Stimulated activated naive B cell treated with anti-CD40 and anti-IgM and Interleukin-4, amounts not matched to agents 10 μg/mL and 1 μg/mL and 100 μg/mL, for 72 hours (primary cell): Measurements from ENCODE around the gene C1QTNF7.

Experiments
- ATAC-seq, 2 donors: fragments of 150-1000 bp; cut with Tn5 transposase; replicated peaks; 2 replicates each; pipeline ENCODE4 v1.10.0; 2021; ENCODE audit warnings: moderate library complexity in 1 of 2
- DNase-seq: peaks from one replicate; pipeline ENCODE4 v3.0.0; 2021
- H3K27ac Mint-ChIP-seq: one replicate; pipeline ENCODE4 v1.8.0; 2022; ENCODE audit warnings: mild to moderate bottlenecking, mixed read lengths
- H3K27me3 Mint-ChIP-seq, 2 donors: one replicate each; pipeline ENCODE4 v1.8.0; 2022; ENCODE audit warnings: mixed read lengths in 2 of 2
- H3K36me3 Mint-ChIP-seq, 2 donors: one replicate each; pipeline ENCODE4 v1.8.0; 2022; ENCODE audit warnings: mixed read lengths in 2 of 2, mild to moderate bottlenecking in 1 of 2
- H3K4me1 Mint-ChIP-seq, 2 donors: one replicate each; pipeline ENCODE4 v1.8.0; 2022; ENCODE audit warnings: mixed read lengths in 2 of 2, mild to moderate bottlenecking in 1 of 2
- H3K4me3 Mint-ChIP-seq, 2 donors: one replicate each; pipeline ENCODE4 v1.8.0; 2022; ENCODE audit warnings: mild to moderate bottlenecking in 2 of 2, mixed read lengths in 2 of 2, moderate library complexity in 1 of 2
- H3K9me3 Mint-ChIP-seq, 2 donors: one replicate each; pipeline ENCODE4 v1.8.0; 2022; ENCODE audit warnings: mixed read lengths in 2 of 2, mild to moderate bottlenecking in 1 of 2

Gene C1QTNF7

GRCh38 chr4:15427701-15428100 is at the start of gene C1QTNF7:
Gene C1QTNF7 (plus strand): TSS chr4:15428033. CDS start chr4:15435744, 7,711 bp downstream.
- H3K9me3 Mint-ChIP-seq = peaks cover 0 to 1% of the 10 kb centered on the region in 2 donors
- no peak within 1 kb of the TSS for H3K4me3 Mint-ChIP-seq
- H3K4me1 Mint-ChIP-seq = peaks cover 8 to 16% of the 10 kb centered on the region in 2 donors
- ATAC-seq (no peak), DNase-seq (no peak)
- H3K27me3 Mint-ChIP-seq = no peaks in the 10 kb centered on the region
- H3K27ac Mint-ChIP-seq = no peak within 1 kb of the TSS
- H3K36me3 Mint-ChIP-seq = no peaks in the 10 kb centered on the region

GRCh38 chr4:15378062-15378461 is 49.8 kb upstream of the C1QTNF7 start:
- H3K9me3 Mint-ChIP-seq = no peaks in the 10 kb centered on the region
- H3K27ac Mint-ChIP-seq = no peak overlapping the region
- peaks cover 11 to 37% of the 10 kb centered on the region in 2 donors for H3K4me1 Mint-ChIP-seq
- H3K4me3 Mint-ChIP-seq = no peak overlapping the region
- ATAC-seq (no peak), DNase-seq (no peak)
- no peaks in the 10 kb centered on the region for H3K36me3 Mint-ChIP-seq
- H3K27me3 Mint-ChIP-seq = no peaks in the 10 kb centered on the region

- no peaks in the 10 kb centered on the region for H3K27me3 Mint-ChIP-seq
- no peak overlapping the region for H3K27ac Mint-ChIP-seq
- H3K4me3 Mint-ChIP-seq = no peak overlapping the region
- H3K4me1 Mint-ChIP-seq = peaks cover 11 to 37% of the 10 kb centered on the region in 2 donors
- ATAC-seq (no peak), DNase-seq (no peak)
- no peaks in the 10 kb centered on the region for H3K9me3 Mint-ChIP-seq
- no peaks in the 10 kb centered on the region for H3K36me3 Mint-ChIP-seq
Observed at GRCh38 chr4:15378493-15378892, 49.3 kb upstream of the C1QTNF7 start.

GRCh38 chr4:15381806-15382338 is 46.0 kb upstream of the C1QTNF7 start:
- Mint-ChIP-seq H3K4me3 (no peak overlapping the region), H3K27me3 (peaks cover 0 to 5% of the 10 kb centered on the region in 2 donors), H3K27ac (no peak overlapping the region), H3K9me3 (no peaks in the 10 kb centered on the region), H3K4me1 (peaks cover 2 to 22% of the 10 kb centered on the region in 2 donors), H3K36me3 (no peaks in the 10 kb centered on the region)
- DNase-seq = no peak
- no peak for ATAC-seq

- no peak for DNase-seq
- H3K27ac Mint-ChIP-seq = no peak overlapping the region
- no peaks in the 10 kb centered on the region for H3K36me3 Mint-ChIP-seq
- peaks cover 2 to 13% of the 10 kb centered on the region in 2 donors for H3K4me1 Mint-ChIP-seq
- H3K4me3 Mint-ChIP-seq = no peak overlapping the region
- H3K9me3 Mint-ChIP-seq = no peaks in the 10 kb centered on the region
- H3K27me3 Mint-ChIP-seq = peaks cover 0 to 5% of the 10 kb centered on the region in 2 donors
- no peak for ATAC-seq
Observed at GRCh38 chr4:15382669-15383273, 45.1 kb upstream of the C1QTNF7 start.

GRCh38 chr4:15385515-15385914 is 42.3 kb upstream of the C1QTNF7 start:
- DNase-seq (no peak), ATAC-seq (no peak)
- Mint-ChIP-seq H3K9me3 (no peaks in the 10 kb centered on the region), H3K4me3 (no peak overlapping the region), H3K36me3 (no peaks in the 10 kb centered on the region), H3K27me3 (peaks cover 0 to 5% of the 10 kb centered on the region in 2 donors), H3K4me1 (peaks cover 0 to 8% of the 10 kb centered on the region in 2 donors), H3K27ac (no peak overlapping the region)

GRCh38 chr4:15385928-15386327 is 41.9 kb upstream of the C1QTNF7 start:
- no peak overlapping the region for H3K27ac Mint-ChIP-seq

GRCh38 chr4:15390494-15390893 is 37.3 kb upstream of the C1QTNF7 start:
- Mint-ChIP-seq H3K27me3 (no peaks in the 10 kb centered on the region), H3K4me1 (peaks cover 0 to 4% of the 10 kb centered on the region in 2 donors), H3K4me3 (no peak overlapping the region), H3K9me3 (no peaks in the 10 kb centered on the region), H3K36me3 (no peaks in the 10 kb centered on the region), H3K27ac (no peak overlapping the region)
- ATAC-seq (no peak), DNase-seq (no peak)

More at GRCh38 chr4:15385928-15386327, 41.9 kb upstream of the C1QTNF7 start:
- no peak overlapping the region for H3K4me3 Mint-ChIP-seq
- no peak for ATAC-seq
- no peaks in the 10 kb centered on the region for H3K9me3 Mint-ChIP-seq
- peaks cover 0 to 5% of the 10 kb centered on the region in 2 donors for H3K27me3 Mint-ChIP-seq
- H3K4me1 Mint-ChIP-seq = peaks cover 0 to 8% of the 10 kb centered on the region in 2 donors
- no peak for DNase-seq
- no peaks in the 10 kb centered on the region for H3K36me3 Mint-ChIP-seq

GRCh38 chr4:15392053-15392805 is 35.6 kb upstream of the C1QTNF7 start:
- Mint-ChIP-seq H3K27me3 (no peaks in the 10 kb centered on the region), H3K27ac (no peak overlapping the region)
- ATAC-seq = no peak

GRCh38 chr4:15395311-15395710 is 32.5 kb upstream of the C1QTNF7 start:
- H3K36me3 Mint-ChIP-seq = no peaks in the 10 kb centered on the region
- H3K4me1 Mint-ChIP-seq = peaks cover 9 to 35% of the 10 kb centered on the region in 2 donors
- H3K9me3 Mint-ChIP-seq = no peaks in the 10 kb centered on the region
- DNase-seq = no peak
- no peak for ATAC-seq
- no peaks in the 10 kb centered on the region for H3K27me3 Mint-ChIP-seq
- no peak overlapping the region for H3K27ac Mint-ChIP-seq
- no peak overlapping the region for H3K4me3 Mint-ChIP-seq

More at GRCh38 chr4:15392053-15392805, 35.6 kb upstream of the C1QTNF7 start:
- Mint-ChIP-seq H3K9me3 (no peaks in the 10 kb centered on the region), H3K4me1 (peaks cover 4 to 18% of the 10 kb centered on the region in 2 donors), H3K4me3 (no peak overlapping the region), H3K36me3 (no peaks in the 10 kb centered on the region)
- no peak for DNase-seq

GRCh38 chr4:15396157-15396800 is 31.6 kb upstream of the C1QTNF7 start:
- peak; percentile 40 for DNase-seq
- Mint-ChIP-seq H3K27ac (no peak overlapping the region), H3K4me1 (peaks cover 18 to 45% of the 10 kb centered on the region in 2 donors), H3K36me3 (no peaks in the 10 kb centered on the region), H3K9me3 (no peaks in the 10 kb centered on the region), H3K4me3 (no peak overlapping the region), H3K27me3 (no peaks in the 10 kb centered on the region)
- peak; percentile 76 to 81 for ATAC-seq

GRCh38 chr4:15398001-15398400 is 29.8 kb upstream of the C1QTNF7 start:
- H3K36me3 Mint-ChIP-seq = no peaks in the 10 kb centered on the region
- no peak for ATAC-seq
- DNase-seq = no peak
- H3K4me1 Mint-ChIP-seq = peaks cover 23 to 58% of the 10 kb centered on the region in 2 donors
- no peak overlapping the region for H3K27ac Mint-ChIP-seq
- no peaks in the 10 kb centered on the region for H3K27me3 Mint-ChIP-seq
- no peak overlapping the region for H3K4me3 Mint-ChIP-seq
- no peaks in the 10 kb centered on the region for H3K9me3 Mint-ChIP-seq

GRCh38 chr4:15398732-15399131 is 29.1 kb upstream of the C1QTNF7 start:
- Mint-ChIP-seq H3K9me3 (no peaks in the 10 kb centered on the region), H3K4me3 (no peak overlapping the region), H3K27ac (no peak overlapping the region), H3K27me3 (no peaks in the 10 kb centered on the region), H3K36me3 (no peaks in the 10 kb centered on the region), H3K4me1 (peaks cover 23 to 63% of the 10 kb centered on the region in 2 donors)
- no peak for DNase-seq
- ATAC-seq = no peak

GRCh38 chr4:15400226-15400625 is 27.6 kb upstream of the C1QTNF7 start:
- H3K4me3 Mint-ChIP-seq = no peak overlapping the region
- H3K27ac Mint-ChIP-seq = no peak overlapping the region
- H3K27me3 Mint-ChIP-seq = no peaks in the 10 kb centered on the region
- no peak for ATAC-seq
- no peaks in the 10 kb centered on the region for H3K9me3 Mint-ChIP-seq
- H3K36me3 Mint-ChIP-seq = no peaks in the 10 kb centered on the region
- peaks cover 23 to 71% of the 10 kb centered on the region in 2 donors for H3K4me1 Mint-ChIP-seq
- no peak for DNase-seq
